ENCODE results near the gene ZNF574.

DNA sequence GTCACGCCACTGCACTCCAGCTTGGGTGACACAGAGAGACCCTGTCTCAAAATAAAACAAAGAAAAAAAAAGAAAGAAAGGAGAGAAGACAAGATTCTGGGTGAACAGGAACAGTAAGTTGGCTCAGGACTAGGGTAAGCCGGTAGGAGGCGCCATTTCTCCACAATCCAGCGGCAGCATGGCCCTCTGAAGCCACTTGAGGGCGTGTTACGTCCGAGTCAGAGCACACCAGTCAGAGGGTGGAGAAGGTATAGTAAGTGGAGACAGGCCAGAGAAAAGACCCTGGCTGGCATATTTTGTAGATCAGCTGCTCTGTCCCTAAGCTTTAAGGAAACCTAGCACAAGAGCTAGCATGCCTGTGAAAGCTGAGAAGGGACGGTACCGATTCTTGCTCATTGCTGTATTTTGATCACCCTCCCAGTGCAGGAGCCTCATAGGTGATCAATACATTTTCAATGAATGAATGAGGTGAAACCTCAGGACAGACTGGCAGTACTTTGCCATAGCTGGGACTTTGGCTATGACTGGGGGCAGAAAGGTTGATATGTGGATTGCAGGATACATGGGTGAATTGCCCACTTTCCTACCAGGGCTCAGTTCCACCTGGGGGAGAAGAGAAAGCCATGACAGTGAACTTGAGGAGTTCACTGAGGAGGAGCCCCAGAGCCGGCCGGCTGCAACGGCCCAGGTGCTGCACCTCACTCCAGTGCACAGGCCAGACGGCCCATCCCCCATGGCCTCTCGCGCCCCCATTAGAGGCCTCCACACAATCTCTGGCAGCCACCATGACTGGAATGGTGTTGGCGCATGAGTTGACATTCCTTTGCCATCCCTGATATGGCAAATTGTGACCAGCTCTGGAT, 32.8 kb downstream of the ZNF574 start:
- TF ChIP-seq BCL11A (IDR thresholded peaks at IDR 0.05; ENCODE audit: low read depth in 2 of 2, low read length in 2 of 2) (no peak), EZH2 (IDR thresholded peaks at IDR 0.05; ENCODE audit: low read depth, low read length, severe bottlenecking) (no peak), BRCA1 (IDR thresholded peaks at IDR 0.05; ENCODE audit: low read depth, low read length) (peak; percentile 33; the same call in 1 of the 2 replicates), NRF1 (IDR thresholded peaks at IDR 0.05; ENCODE audit: low read depth, low read length) (no peak), GABPA (IDR thresholded peaks at IDR 0.05; ENCODE audit: borderline replicate concordance, insufficient read depth, low read length) (peak; percentile 39; the same call in 1 of the 2 replicates), RAD21 (IDR thresholded peaks at IDR 0.05 in 1 of 2, conservative IDR thresholded peaks at IDR 0.05 in 1 of 2; ENCODE audit: low read depth in 2 of 2, low read length in 2 of 2) (peak; percentile 100)
- TF ChIP-seq, protein P1, sequence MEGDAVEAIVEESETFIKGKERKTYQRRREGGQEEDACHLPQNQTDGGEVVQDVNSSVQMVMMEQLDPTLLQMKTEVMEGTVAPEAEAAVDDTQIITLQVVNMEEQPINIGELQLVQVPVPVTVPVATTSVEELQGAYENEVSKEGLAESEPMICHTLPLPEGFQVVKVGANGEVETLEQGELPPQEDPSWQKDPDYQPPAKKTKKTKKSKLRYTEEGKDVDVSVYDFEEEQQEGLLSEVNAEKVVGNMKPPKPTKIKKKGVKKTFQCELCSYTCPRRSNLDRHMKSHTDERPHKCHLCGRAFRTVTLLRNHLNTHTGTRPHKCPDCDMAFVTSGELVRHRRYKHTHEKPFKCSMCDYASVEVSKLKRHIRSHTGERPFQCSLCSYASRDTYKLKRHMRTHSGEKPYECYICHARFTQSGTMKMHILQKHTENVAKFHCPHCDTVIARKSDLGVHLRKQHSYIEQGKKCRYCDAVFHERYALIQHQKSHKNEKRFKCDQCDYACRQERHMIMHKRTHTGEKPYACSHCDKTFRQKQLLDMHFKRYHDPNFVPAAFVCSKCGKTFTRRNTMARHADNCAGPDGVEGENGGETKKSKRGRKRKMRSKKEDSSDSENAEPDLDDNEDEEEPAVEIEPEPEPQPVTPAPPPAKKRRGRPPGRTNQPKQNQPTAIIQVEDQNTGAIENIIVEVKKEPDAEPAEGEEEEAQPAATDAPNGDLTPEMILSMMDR (IDR thresholded peaks at IDR 0.05; ENCODE audit: control extremely low read depth in 1 of 3, insufficient read depth in 1 of 3, low read depth in 1 of 3, low read length in 3 of 3) = peak; percentile 100
- TF ChIP-seq, protein P2, sequence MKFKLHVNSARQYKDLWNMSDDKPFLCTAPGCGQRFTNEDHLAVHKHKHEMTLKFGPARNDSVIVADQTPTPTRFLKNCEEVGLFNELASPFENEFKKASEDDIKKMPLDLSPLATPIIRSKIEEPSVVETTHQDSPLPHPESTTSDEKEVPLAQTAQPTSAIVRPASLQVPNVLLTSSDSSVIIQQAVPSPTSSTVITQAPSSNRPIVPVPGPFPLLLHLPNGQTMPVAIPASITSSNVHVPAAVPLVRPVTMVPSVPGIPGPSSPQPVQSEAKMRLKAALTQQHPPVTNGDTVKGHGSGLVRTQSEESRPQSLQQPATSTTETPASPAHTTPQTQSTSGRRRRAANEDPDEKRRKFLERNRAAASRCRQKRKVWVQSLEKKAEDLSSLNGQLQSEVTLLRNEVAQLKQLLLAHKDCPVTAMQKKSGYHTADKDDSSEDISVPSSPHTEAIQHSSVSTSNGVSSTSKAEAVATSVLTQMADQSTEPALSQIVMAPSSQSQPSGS (IDR thresholded peaks at IDR 0.05; ENCODE audit: low read length) = no peak
